IPS-11a (cell line): ENCODE measurements around the gene TRABD.
A peak's percentile ranks its signal among the peaks of the same experiment; 100 is the strongest.

Experiments used
- H3K4me3 ChIP-seq: one replicate; pipeline ENCODE4 v1.5.1; 2013; ENCODE audit warnings: low read depth, low read length, control low read depth

TRABD gene

GRCh38 chr22:50184902-50185374 lies 775 bp upstream of the TRABD start:
- no peak overlapping the region for H3K4me3 ChIP-seq

GRCh38 chr22:50186181-50186714 lies 535 bp downstream of the TRABD start:
- peak overlapping the region; percentile 54 for H3K4me3 ChIP-seq

- H3K4me3 ChIP-seq: peak overlapping the region; percentile 54
These were observed 1.2 kb downstream of the TRABD start for GRCh38 chr22:50186761-50187523.

- H3K4me3 ChIP-seq: no peak overlapping the region
These were observed 2.6 kb downstream of the TRABD start for GRCh38 chr22:50188356-50188755.

GRCh38 chr22:50189184-50189848 lies 3.6 kb downstream of the TRABD start:
- no peak overlapping the region for H3K4me3 ChIP-seq

GRCh38 chr22:50189849-50190181 lies 4.1 kb downstream of the TRABD start:
- no peak overlapping the region for H3K4me3 ChIP-seq

- H3K4me3 ChIP-seq: peak overlapping the region; percentile 24
These were observed 4.6 kb downstream of the TRABD start for GRCh38 chr22:50190182-50190940.

GRCh38 chr22:50190941-50191741 lies 5.4 kb downstream of the TRABD start:
- H3K4me3 ChIP-seq: no peak overlapping the region

- no peak overlapping the region for H3K4me3 ChIP-seq
These were observed 6.9 kb downstream of the TRABD start for GRCh38 chr22:50192436-50193204.

- H3K4me3 ChIP-seq: no peak overlapping the region
These were observed 7.9 kb downstream of the TRABD start for GRCh38 chr22:50193621-50194020.

GRCh38 chr22:50194037-50194805 lies 8.5 kb downstream of the TRABD start:
- H3K4me3 ChIP-seq: no peak overlapping the region

- H3K4me3 ChIP-seq: no peak overlapping the region
These were observed 10.5 kb downstream of the TRABD start for GRCh38 chr22:50196256-50196655.

GRCh38 chr22:50197000-50197800 lies 11.5 kb downstream of the TRABD start:
- H3K4me3 ChIP-seq: no peak overlapping the region

- H3K4me3 ChIP-seq: no peak overlapping the region
These were observed 12.3 kb downstream of the TRABD start for GRCh38 chr22:50197856-50198623.

- H3K4me3 ChIP-seq: no peak overlapping the region
These were observed 12.9 kb downstream of the TRABD start for GRCh38 chr22:50198624-50199017.

- H3K4me3 ChIP-seq: no peak overlapping the region
These were observed 13.6 kb downstream of the TRABD start for GRCh38 chr22:50199251-50199721.

- peak overlapping the region; percentile 41 for H3K4me3 ChIP-seq
These were observed 14.2 kb downstream of the TRABD start for GRCh38 chr22:50199829-50200460.
